SK-N-MC (cell line): Measurements from ENCODE around the gene SPATC1L.

ENCODE experiments used
- EZH2 ChIP-seq: fragments of 200-600 bp; sonication (generic); IDR thresholded peaks from one replicate; pipeline ENCODE4 v1.6.1; 2017; ENCODE audit warnings: antibody characterized with exemption
- POLR2AphosphoS5 ChIP-seq: IDR thresholded peaks from 2 replicates; pipeline ENCODE4 v1.6.1; 2012; ENCODE audit warnings: mild to moderate bottlenecking, low read depth, low read length, borderline replicate concordance

GRCh38 chr21:46182548-46183336 is 1.5 kb downstream of the SPATC1L start:
- TF ChIP-seq EZH2 (no peak), POLR2AphosphoS5 (no peak)
